Esophagus muscularis mucosa (tissue), 3 donors: ENCODE results near the gene SLC9A5.

Experiments
- CTCF ChIP-seq, 3 experiments: fragments of 200-600 bp in 2 of 3; fragments of 450-650 bp in 1 of 3; sonication (generic) in 2 of 3; IDR thresholded peaks; one replicate each; pipeline ENCODE4 v1.5.1; 2017 to 2019; ENCODE audit warnings: antibody characterized with exemption in 3 of 3, mild to moderate bottlenecking in 2 of 3, moderate library complexity in 1 of 3
- POLR2A ChIP-seq: fragments of 450-650 bp; IDR thresholded peaks from one replicate; pipeline ENCODE4 v1.6.1; 2017; ENCODE audit warnings: antibody characterized with exemption, moderate library complexity, mild to moderate bottlenecking, low read depth
- POLR2AphosphoS5 ChIP-seq, 2 donors: sonication (generic); formaldehyde crosslinking; IDR thresholded peaks; one replicate each; pipeline ENCODE4 v1.6.1; 2017; ENCODE audit warnings: antibody characterized with exemption in 2 of 2

GRCh38 chr16:67305216-67306071, 56.7 kb downstream of the SLC9A5 start:
- TF ChIP-seq POLR2A = no peak
- TF ChIP-seq POLR2AphosphoS5 (IDR thresholded peaks at IDR 0.05) = no peak
- no peak for TF ChIP-seq CTCF (IDR thresholded peaks at IDR 0.05)
